Measurements from ENCODE around the gene RERE.

Gene RERE

GRCh38 chr1:8396083-8396785 is 421.2 kb downstream of the RERE start:
- Histone ChIP-seq H3K36me3 (ENCODE audit: control insufficient read depth, insufficient read depth, low read length) (peaks cover 63% of the 10 kb centered on the region), H3K9me3 (ENCODE audit: control insufficient read depth, low read length) (no peaks in the 10 kb centered on the region), H3K4me1 (ENCODE audit: control insufficient read depth, insufficient read depth, low read length, poor library complexity, severe bottlenecking) (peaks cover 29% of the 10 kb centered on the region), H3K27ac (ENCODE audit: low read depth, low read length, severe bottlenecking) (peak overlapping the region; percentile 96), H3K4me3 (ENCODE audit: extremely low read depth, insufficient read depth, low read length, poor library complexity, severe bottlenecking) (no peak overlapping the region)
- WGBS, 2 experiments (ENCODE audit: insufficient coverage in 2 of 2): 50 to 61% methylated on average over 3 to 4 of the region's 8 CpGs

GRCh38 chr1:8395433-8395866 is 422.0 kb downstream of the RERE start:
- H3K36me3 ChIP-seq (ENCODE audit: control insufficient read depth, insufficient read depth, low read length): peaks cover 66% of the 10 kb centered on the region
- H3K4me3 ChIP-seq (ENCODE audit: extremely low read depth, insufficient read depth, low read length, poor library complexity, severe bottlenecking): no peak overlapping the region
- H3K4me1 ChIP-seq (ENCODE audit: control insufficient read depth, insufficient read depth, low read length, poor library complexity, severe bottlenecking): peaks cover 32% of the 10 kb centered on the region
- no CpG with 5 or more reads among the region's 2 CpGs for WGBS, 2 experiments (ENCODE audit: insufficient coverage in 2 of 2)
- H3K9me3 ChIP-seq (ENCODE audit: control insufficient read depth, low read length): no peaks in the 10 kb centered on the region
- peak overlapping the region; percentile 96 for H3K27ac ChIP-seq (ENCODE audit: low read depth, low read length, severe bottlenecking)

- no peaks in the 10 kb centered on the region for H3K9me3 ChIP-seq (ENCODE audit: control insufficient read depth, low read length)
- no peak overlapping the region for H3K27ac ChIP-seq (ENCODE audit: low read depth, low read length, severe bottlenecking)
- H3K36me3 ChIP-seq (ENCODE audit: control insufficient read depth, insufficient read depth, low read length): peaks cover 66% of the 10 kb centered on the region
- H3K4me3 ChIP-seq (ENCODE audit: extremely low read depth, insufficient read depth, low read length, poor library complexity, severe bottlenecking): no peak overlapping the region
- H3K4me1 ChIP-seq (ENCODE audit: control insufficient read depth, insufficient read depth, low read length, poor library complexity, severe bottlenecking): peaks cover 32% of the 10 kb centered on the region
- WGBS, 2 experiments (ENCODE audit: insufficient coverage in 2 of 2): 100% methylated on average over 3 to 6 of the region's 10 CpGs
These were observed 422.8 kb downstream of the RERE start for GRCh38 chr1:8394456-8395321.

- Histone ChIP-seq H3K4me1 (ENCODE audit: control insufficient read depth, insufficient read depth, low read length, poor library complexity, severe bottlenecking) (peaks cover 21% of the 10 kb centered on the region), H3K27ac (ENCODE audit: low read depth, low read length, severe bottlenecking) (no peak overlapping the region), H3K36me3 (ENCODE audit: control insufficient read depth, insufficient read depth, low read length) (peaks cover 71% of the 10 kb centered on the region), H3K4me3 (ENCODE audit: extremely low read depth, insufficient read depth, low read length, poor library complexity, severe bottlenecking) (no peak overlapping the region), H3K9me3 (ENCODE audit: control insufficient read depth, low read length) (no peaks in the 10 kb centered on the region)
- 97 to 99% methylated on average over 7 of the region's 7 CpGs for WGBS, 2 experiments (ENCODE audit: insufficient coverage in 2 of 2)
These were observed 424.9 kb downstream of the RERE start for GRCh38 chr1:8392522-8392921.

GRCh38 chr1:8390707-8391106 is 426.7 kb downstream of the RERE start:
- WGBS, 2 experiments (ENCODE audit: insufficient coverage in 2 of 2): 84 to 92% methylated on average over 4 of the region's 4 CpGs
- Histone ChIP-seq H3K36me3 (ENCODE audit: control insufficient read depth, insufficient read depth, low read length) (peaks cover 66% of the 10 kb centered on the region), H3K27ac (ENCODE audit: low read depth, low read length, severe bottlenecking) (no peak overlapping the region), H3K9me3 (ENCODE audit: control insufficient read depth, low read length) (no peaks in the 10 kb centered on the region), H3K4me1 (ENCODE audit: control insufficient read depth, insufficient read depth, low read length, poor library complexity, severe bottlenecking) (peaks cover 20% of the 10 kb centered on the region), H3K4me3 (ENCODE audit: extremely low read depth, insufficient read depth, low read length, poor library complexity, severe bottlenecking) (no peak overlapping the region)

GRCh38 chr1:8389958-8390535 is 427.4 kb downstream of the RERE start:
- Histone ChIP-seq H3K36me3 (ENCODE audit: control insufficient read depth, insufficient read depth, low read length) (peaks cover 66% of the 10 kb centered on the region), H3K4me3 (ENCODE audit: extremely low read depth, insufficient read depth, low read length, poor library complexity, severe bottlenecking) (no peak overlapping the region), H3K27ac (ENCODE audit: low read depth, low read length, severe bottlenecking) (no peak overlapping the region), H3K9me3 (ENCODE audit: control insufficient read depth, low read length) (no peaks in the 10 kb centered on the region), H3K4me1 (ENCODE audit: control insufficient read depth, insufficient read depth, low read length, poor library complexity, severe bottlenecking) (peaks cover 19% of the 10 kb centered on the region)
- 83 to 86% methylated on average over 1 of the region's 7 CpGs for WGBS, 2 experiments (ENCODE audit: insufficient coverage in 2 of 2)

- H3K4me3 ChIP-seq (ENCODE audit: extremely low read depth, insufficient read depth, low read length, poor library complexity, severe bottlenecking): no peak overlapping the region
- WGBS, 2 experiments (ENCODE audit: insufficient coverage in 2 of 2): 90 to 98% methylated on average over 8 to 9 of the region's 12 CpGs
- H3K9me3 ChIP-seq (ENCODE audit: control insufficient read depth, low read length): no peaks in the 10 kb centered on the region
- peaks cover 59% of the 10 kb centered on the region for H3K36me3 ChIP-seq (ENCODE audit: control insufficient read depth, insufficient read depth, low read length)
- no peak overlapping the region for H3K27ac ChIP-seq (ENCODE audit: low read depth, low read length, severe bottlenecking)
- H3K4me1 ChIP-seq (ENCODE audit: control insufficient read depth, insufficient read depth, low read length, poor library complexity, severe bottlenecking): peaks cover 29% of the 10 kb centered on the region
These were observed 428.5 kb downstream of the RERE start for GRCh38 chr1:8388732-8389562.

GRCh38 chr1:8386247-8386646 is 431.2 kb downstream of the RERE start:
- H3K4me1 ChIP-seq (ENCODE audit: control insufficient read depth, insufficient read depth, low read length, poor library complexity, severe bottlenecking): peaks cover 43% of the 10 kb centered on the region
- no peak overlapping the region for H3K4me3 ChIP-seq (ENCODE audit: extremely low read depth, insufficient read depth, low read length, poor library complexity, severe bottlenecking)
- H3K36me3 ChIP-seq (ENCODE audit: control insufficient read depth, insufficient read depth, low read length): peaks cover 55% of the 10 kb centered on the region
- H3K9me3 ChIP-seq (ENCODE audit: control insufficient read depth, low read length): no peaks in the 10 kb centered on the region
- peak overlapping the region; percentile 43 for H3K27ac ChIP-seq (ENCODE audit: low read depth, low read length, severe bottlenecking)

- H3K36me3 ChIP-seq (ENCODE audit: control insufficient read depth, insufficient read depth, low read length): peaks cover 50% of the 10 kb centered on the region
- no peak overlapping the region for H3K4me3 ChIP-seq (ENCODE audit: extremely low read depth, insufficient read depth, low read length, poor library complexity, severe bottlenecking)
- WGBS, 2 experiments (ENCODE audit: insufficient coverage in 2 of 2): 80 to 95% methylated on average over 2 of the region's 2 CpGs
- H3K4me1 ChIP-seq (ENCODE audit: control insufficient read depth, insufficient read depth, low read length, poor library complexity, severe bottlenecking): peaks cover 42% of the 10 kb centered on the region
- H3K27ac ChIP-seq (ENCODE audit: low read depth, low read length, severe bottlenecking): peak overlapping the region; percentile 63
- no peaks in the 10 kb centered on the region for H3K9me3 ChIP-seq (ENCODE audit: control insufficient read depth, low read length)
These were observed 432.9 kb downstream of the RERE start for GRCh38 chr1:8384577-8384976.

- Histone ChIP-seq H3K4me3 (ENCODE audit: extremely low read depth, insufficient read depth, low read length, poor library complexity, severe bottlenecking) (no peak overlapping the region), H3K36me3 (ENCODE audit: control insufficient read depth, insufficient read depth, low read length) (peaks cover 50% of the 10 kb centered on the region), H3K9me3 (ENCODE audit: control insufficient read depth, low read length) (no peaks in the 10 kb centered on the region), H3K4me1 (ENCODE audit: control insufficient read depth, insufficient read depth, low read length, poor library complexity, severe bottlenecking) (peaks cover 42% of the 10 kb centered on the region), H3K27ac (ENCODE audit: low read depth, low read length, severe bottlenecking) (peak overlapping the region; percentile 63)
- WGBS, 2 experiments (ENCODE audit: insufficient coverage in 2 of 2): 89 to 95% methylated on average over 5 to 6 of the region's 6 CpGs
These were observed 433.4 kb downstream of the RERE start for GRCh38 chr1:8384088-8384487.
